Activated CD4-positive, alpha-beta T cell treated with anti-CD3 and anti-CD28 coated beads, Interleukin-2, amount 50 U/mL, for 48 hours (primary cell): ENCODE measurements around the gene INTS7.

Source experiments
- DNase-seq, 2 experiments: peaks; one replicate each; pipeline ENCODE4 v3.0.0-alpha.2; 2020

INTS7 gene

DNA sequence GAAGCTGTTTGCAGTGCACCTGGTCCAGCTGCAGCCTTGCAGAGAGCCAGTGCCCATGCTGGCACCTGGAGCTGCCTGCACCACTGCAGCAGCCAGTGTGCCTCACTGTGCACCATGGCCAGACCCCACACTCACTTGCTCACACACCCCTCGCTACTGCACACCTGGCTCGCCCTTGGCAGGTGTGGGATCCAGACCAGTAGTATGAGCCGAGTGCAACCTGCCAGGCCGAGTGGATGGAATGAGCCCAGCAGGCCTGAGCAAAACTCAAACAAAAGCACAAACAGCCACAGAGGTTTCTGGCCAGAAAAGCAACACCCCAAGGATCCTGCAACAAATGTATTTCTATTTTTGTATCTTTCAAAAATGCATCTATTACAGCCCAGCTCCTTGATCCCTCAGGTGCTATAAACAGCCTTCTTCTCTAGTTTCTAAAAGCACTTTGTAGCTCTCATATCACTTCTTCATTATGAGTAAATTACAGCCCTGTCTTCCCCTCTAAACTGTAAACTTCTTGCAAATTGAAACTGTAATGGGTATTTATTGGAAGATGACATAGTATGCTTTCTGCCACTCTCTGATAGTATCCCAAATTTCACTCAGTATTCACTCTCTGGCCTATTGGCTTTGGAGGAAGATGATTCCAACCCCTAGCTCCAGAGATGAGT, 132.6 kb downstream of the INTS7 start:
- no peak for DNase-seq

DNA sequence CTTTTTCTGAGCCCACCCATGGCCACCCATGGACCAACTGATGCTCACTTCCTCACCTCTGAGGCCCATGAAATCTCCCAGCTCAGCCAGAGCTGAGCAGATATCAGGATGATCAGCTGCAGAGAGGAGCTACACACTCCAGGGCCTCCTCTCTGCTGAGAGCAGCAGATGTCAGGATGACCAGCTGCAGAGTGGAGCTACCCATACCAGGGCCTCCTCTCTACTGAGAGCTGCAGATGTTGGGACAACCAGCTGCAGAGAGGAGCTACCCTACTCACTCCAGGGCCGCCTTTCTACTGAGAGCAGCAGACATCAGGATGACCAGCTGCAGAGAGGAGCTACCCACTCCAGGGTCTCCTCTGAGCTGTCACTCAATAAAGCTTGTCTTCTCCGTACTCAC, 133.4 kb downstream of the INTS7 start:
- DNase-seq = no peak

DNA sequence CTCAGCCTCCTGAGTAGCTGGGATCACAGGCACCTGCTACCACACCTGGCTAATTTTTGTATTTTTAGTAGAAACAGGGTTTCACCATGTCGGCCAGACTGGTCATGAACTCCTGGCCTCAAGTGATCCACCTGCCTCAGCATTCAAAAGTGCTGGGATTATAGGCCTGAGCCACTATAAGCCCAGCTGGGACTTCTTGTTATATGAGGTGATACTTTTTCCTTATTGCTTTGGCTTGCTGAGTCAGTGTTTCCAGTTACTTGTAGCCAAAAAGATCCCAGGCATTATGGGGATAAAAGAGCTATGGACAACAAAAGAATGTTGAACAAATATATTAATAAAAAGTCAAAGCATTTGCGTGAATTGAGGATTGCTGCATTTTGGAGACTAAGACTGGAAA, 134.9 kb downstream of the INTS7 start:
- DNase-seq = no peak

DNA sequence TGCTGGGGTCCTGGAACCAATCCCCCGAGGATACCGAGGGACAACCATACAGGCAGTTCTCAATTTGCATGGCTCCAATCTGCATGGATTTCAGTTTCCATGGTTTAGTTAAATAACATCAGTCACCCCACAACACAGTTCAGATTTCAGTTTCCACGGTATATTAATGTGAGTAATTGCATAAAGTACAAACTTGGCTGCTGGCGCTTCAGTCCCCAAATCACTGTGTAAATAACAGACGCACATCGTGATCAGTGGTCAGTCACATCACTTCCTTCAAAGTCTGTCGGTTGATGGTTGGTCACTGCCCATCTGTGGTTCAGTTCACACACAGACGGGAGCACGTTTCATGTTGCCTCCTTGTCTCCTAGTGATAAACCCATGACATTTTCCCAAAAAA, 138.4 kb downstream of the INTS7 start:
- no peak for DNase-seq

DNA sequence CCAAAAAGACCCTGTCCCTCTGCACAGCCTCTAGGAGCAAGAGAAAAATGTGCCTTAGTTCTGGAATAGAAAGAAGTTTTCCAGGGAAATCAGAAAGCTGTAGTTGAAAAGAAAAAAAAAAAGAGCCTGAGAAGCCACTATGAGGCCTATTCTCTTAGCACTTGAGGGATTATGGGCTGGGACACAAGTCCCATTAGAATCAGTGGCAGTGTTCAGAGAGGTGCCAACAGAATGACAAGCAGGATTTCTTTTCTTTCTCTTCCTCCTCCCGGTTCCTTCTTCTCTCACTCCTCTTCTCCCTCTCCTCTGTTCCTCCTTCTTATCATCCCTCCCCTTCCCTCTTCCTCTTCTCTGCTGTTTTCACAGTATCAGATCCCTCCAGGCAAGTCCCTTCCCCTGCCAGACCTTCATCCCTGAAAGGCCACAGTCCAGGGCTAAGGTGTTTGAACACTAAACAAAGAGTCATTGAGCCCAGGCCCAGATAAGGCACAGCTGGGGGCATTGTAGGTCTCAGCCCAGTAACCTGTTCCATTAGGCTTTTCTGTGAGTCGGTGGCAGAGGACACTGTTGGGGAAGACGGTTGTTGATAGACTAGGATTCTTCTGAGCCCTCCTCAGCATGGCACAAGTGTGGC, 140.1 kb downstream of the INTS7 start:
- DNase-seq = no peak

DNA sequence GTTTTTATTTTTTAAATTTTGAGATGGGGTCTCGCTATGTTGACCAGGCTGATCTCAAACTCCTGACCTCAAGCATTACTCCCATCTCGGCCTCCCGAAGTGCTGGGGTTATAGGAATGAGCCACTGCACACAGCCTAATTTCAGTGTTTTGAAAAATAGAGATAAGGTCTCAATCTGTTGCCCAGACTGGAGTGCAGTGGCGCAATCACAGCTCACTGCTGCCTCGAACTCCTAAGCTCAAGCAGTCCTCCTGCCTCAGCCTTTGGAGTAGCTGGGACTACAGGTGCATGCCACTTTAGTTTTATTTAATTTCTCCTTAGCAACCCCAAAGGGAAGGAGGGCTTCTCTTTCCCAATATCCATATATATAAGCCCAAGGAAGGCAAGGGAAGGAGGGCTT, 141.0 kb downstream of the INTS7 start:
- DNase-seq = no peak

DNA sequence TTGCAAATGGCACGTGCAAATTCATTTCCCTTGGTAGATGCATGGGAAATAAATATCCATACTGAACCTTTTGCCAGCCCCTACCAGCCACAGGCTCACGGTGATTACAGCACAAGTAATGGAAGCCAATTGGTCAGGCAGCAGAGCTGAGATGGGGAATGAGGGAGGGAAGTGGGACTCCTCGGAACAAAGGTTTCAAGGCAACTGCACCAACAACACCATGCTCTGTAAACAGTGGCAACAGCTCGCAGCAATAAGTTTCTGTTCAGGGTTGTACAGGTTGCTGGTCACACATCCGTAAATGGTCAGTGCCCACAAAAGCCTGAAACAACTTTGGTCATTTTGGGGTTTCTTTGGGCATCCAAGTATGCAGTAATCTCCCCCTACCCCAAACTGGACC, 142.1 kb downstream of the INTS7 start:
- no peak for DNase-seq

DNA sequence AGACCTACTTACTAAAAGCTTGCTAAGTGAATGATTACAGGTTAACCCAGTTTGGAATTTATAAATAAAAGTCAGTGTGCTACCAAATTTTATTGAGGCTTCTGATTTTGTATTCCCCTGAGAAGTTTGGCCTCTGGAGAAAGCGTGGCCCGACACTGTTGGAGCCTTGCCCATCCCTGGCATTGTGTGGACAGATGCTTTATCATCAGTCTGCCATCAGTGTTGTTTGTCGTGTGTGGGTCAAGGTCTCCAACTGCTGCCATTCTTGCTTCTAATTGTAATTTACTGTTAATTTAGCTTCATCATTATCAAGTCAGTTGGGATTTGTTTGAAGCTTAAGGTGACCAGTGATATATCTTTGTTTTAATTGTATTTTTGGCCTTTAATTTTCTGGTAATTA, 142.8 kb downstream of the INTS7 start:
- DNase-seq = no peak

DNA sequence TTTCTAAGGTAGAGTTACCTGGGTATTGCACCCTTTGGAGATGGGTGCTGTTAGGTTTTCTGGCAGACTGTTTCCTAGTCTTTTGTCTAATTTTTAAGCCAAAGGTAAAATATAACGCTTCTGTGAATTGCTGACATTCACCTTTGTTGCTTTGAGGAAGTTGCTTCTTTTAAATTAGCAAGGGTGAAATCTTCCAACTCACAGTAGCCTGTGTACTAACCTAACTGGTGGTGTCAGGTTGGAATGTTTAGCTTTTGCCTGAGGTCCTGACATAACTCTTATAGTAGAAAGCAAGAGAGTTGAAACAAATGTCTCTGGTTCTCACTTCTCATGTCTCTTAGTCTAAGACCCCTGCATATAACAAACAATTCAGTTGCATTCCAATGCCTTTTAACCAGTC, 143.6 kb downstream of the INTS7 start:
- DNase-seq = no peak
